ENCODE results near the gene ANKRD28. TPM values are rescaled to one million over a fixed set of nuclear protein-coding genes. Genes with fewer than 3 reads are reported as not detected.
"Not testable (repeated sequence)": the region's sequence is repeated elsewhere in the genome, so short reads cannot be mapped to it uniquely, and the experiment has no call there.

Gene ANKRD28
- total RNA-seq (2014; rRNA removed; shearing (Covaris generic)): 71.6 and 83.0 TPM in 2 replicates

DNA sequence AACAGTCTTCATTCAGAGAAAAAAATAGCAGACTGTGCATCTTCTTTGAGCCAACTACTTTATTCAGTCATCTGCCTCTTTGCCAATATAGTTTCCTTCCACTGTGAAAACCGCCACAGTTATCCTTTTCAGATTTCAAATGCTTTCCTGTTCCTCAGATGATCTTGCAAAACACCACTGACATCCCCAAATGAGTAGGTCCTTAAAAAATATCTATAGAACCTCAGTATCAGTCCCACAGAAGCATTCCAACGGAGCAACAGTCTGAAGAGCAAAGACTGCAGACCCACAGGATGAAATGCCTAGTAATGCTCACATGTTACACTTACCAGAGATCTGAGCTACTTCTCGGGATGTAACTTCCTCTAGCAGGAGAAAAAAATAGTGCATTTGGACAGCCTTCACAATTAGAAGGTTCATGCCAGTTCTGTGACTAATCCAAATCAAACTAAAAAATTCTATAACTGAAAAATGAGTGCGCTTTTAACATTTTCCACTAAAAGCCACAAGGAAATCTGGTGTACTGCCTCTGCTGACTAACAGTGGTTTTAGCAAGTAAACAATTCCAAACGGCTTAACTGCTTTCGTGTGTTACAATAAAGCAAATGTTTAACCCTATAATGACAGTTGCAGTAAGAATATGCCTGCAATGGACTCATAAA lies at the start of gene ANKRD28:
Gene ANKRD28, minus strand, starts transcription at position 338 of the 662 bp plus-strand sequence. CDS start 1,458 bp downstream, outside the sequence.
- DNase-seq (ENCODE audit: low read depth in 1 of 2, low spot score in 2 of 2): peak; percentile 55 to 91
- peak within 1 kb of the TSS; percentile 42 for H3K4me3 ChIP-seq
- H3K4me1 ChIP-seq (replicated peaks): peaks cover 27% of the 10 kb centered on the region
- H3K27ac ChIP-seq: peak within 1 kb of the TSS; percentile 96
- H3K9me3 ChIP-seq (replicated peaks): no peaks in the 10 kb centered on the region
- peaks cover 20% of the 10 kb centered on the region for H3K36me3 ChIP-seq
- H3K27me3 ChIP-seq (replicated peaks): no peaks in the 10 kb centered on the region

DNA sequence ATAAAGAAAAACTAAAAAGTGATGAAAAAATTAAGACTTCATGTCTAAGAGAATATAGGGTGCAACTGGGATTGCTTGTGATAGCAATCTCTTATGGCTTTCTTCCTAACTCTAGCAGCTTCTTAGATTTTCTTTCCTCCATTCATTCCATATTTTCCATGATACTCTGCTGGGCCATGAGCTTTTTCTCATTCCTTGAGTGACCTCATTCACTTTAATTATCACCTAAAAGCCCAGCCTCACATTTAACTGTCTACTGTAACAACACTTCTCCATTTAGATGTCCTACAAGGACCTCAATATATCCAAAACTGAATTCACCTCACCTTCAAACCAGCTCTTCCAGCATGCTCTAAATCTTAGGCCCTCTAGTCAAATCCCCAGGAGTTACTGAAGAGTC lies 49.5 kb upstream of the ANKRD28 start:
- H3K4me1 ChIP-seq (replicated peaks): no peaks in the 10 kb centered on the region
- H3K27ac ChIP-seq: no peak overlapping the region
- peaks cover 3% of the 10 kb centered on the region; the same call in 1 of the 2 replicates for H3K36me3 ChIP-seq
- H3K4me3 ChIP-seq: no peak overlapping the region
- H3K27me3 ChIP-seq (replicated peaks): no peaks in the 10 kb centered on the region
- DNase-seq (ENCODE audit: low read depth in 1 of 2, low spot score in 2 of 2): no peak
- no peaks in the 10 kb centered on the region for H3K9me3 ChIP-seq (replicated peaks)

DNA sequence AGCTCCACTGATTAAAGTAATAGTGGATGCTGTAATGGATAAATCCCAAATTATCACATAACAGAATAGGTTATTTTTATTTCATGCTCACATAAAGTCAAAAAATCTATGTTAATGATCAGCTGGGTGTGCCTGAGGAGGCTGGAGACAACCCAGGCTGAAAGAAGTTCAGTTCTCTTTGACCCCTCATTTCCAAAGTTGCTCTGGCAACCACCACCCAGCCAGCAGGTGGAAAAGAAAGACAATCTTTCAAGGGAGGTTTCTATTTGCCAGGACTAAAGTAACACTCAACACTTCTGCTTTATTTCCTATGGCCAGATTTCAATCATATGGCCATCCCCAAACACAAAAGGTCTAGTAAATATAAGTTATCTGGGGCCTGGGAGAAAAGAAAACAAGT lies 48.8 kb upstream of the ANKRD28 start:
- peaks cover under 1% of the 10 kb centered on the region; the same call in 1 of the 2 replicates for H3K36me3 ChIP-seq
- no peak overlapping the region for H3K4me3 ChIP-seq
- no peaks in the 10 kb centered on the region for H3K4me1 ChIP-seq (replicated peaks)
- H3K9me3 ChIP-seq (replicated peaks): no peaks in the 10 kb centered on the region
- no peak overlapping the region for H3K27ac ChIP-seq
- DNase-seq (ENCODE audit: low read depth in 1 of 2, low spot score in 2 of 2): no peak
- no peaks in the 10 kb centered on the region for H3K27me3 ChIP-seq (replicated peaks)

- no peak for DNase-seq (ENCODE audit: low read depth in 1 of 2, low spot score in 2 of 2)
- Histone ChIP-seq H3K36me3 (no peaks in the 10 kb centered on the region), H3K9me3 (replicated peaks) (no peaks in the 10 kb centered on the region), H3K4me3 (no peak overlapping the region), H3K4me1 (replicated peaks) (no peaks in the 10 kb centered on the region), H3K27me3 (replicated peaks) (no peaks in the 10 kb centered on the region), H3K27ac (no peak overlapping the region)
These were observed 47.7 kb upstream of the ANKRD28 start for GRCh38 chr3:15845475-15845874.

GRCh38 chr3:15844889-15845288 lies 47.1 kb upstream of the ANKRD28 start:
- H3K9me3 ChIP-seq (replicated peaks): no peaks in the 10 kb centered on the region
- no peaks in the 10 kb centered on the region for H3K36me3 ChIP-seq
- H3K4me1 ChIP-seq (replicated peaks): no peaks in the 10 kb centered on the region
- H3K27ac ChIP-seq: no peak overlapping the region
- no peak overlapping the region for H3K4me3 ChIP-seq
- H3K27me3 ChIP-seq (replicated peaks): no peaks in the 10 kb centered on the region
- DNase-seq (ENCODE audit: low read depth in 1 of 2, low spot score in 2 of 2): no peak

DNA sequence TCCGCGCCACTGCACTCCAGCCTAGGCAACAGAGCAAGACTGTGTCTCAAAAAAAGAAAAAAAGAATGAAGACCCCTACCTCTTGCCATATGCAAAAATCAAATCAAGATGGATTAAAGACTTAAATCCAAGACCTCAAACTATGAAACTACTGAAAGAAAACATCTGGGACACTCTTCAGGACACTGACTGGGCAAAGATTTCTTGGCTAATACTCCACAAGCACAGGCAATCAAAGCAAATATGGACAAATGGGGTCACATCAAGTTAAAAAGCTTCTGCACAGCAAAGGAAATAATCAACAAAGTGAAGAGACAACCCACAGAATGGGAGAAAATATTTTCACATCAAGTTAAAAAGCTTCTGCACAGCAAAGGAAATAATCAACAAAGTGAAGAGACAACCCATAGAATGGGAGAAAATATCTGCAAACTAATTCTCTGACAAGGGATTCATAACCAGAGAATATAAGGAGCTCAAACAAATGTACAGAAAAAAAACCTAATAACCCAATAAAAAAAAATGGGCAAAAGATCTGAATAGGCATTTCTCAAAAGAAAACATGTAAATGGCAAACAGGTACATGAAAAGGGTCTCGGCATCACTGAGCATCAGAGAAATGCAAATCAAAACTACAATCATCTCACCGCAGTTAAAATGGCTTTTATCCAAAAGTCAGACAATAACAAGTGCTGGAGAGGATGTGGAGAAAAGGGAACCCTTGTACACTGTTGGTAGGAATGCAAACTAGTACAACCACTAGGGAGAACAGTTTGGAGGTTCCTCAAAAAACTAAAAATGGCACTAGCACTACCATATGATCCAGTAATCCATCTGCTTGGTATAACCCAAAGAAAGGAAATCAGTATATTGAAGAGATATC lies 43.6 kb upstream of the ANKRD28 start:
- H3K27me3 ChIP-seq (replicated peaks); H3K4me3 ChIP-seq; H3K4me1 ChIP-seq (replicated peaks); H3K36me3 ChIP-seq; DNase-seq (ENCODE audit: low read depth in 1 of 2, low spot score in 2 of 2); H3K9me3 ChIP-seq (replicated peaks); H3K27ac ChIP-seq: not testable (repeated sequence)

- H3K27ac ChIP-seq: no peak overlapping the region
- H3K27me3 ChIP-seq (replicated peaks): no peaks in the 10 kb centered on the region
- no peaks in the 10 kb centered on the region for H3K9me3 ChIP-seq (replicated peaks)
- H3K4me3 ChIP-seq: no peak overlapping the region
- no peaks in the 10 kb centered on the region for H3K4me1 ChIP-seq (replicated peaks)
- no peak for DNase-seq (ENCODE audit: low read depth in 1 of 2, low spot score in 2 of 2)
- H3K36me3 ChIP-seq: no peaks in the 10 kb centered on the region
These were observed 41.8 kb upstream of the ANKRD28 start for GRCh38 chr3:15839568-15839967.

GRCh38 chr3:15831927-15832326 lies 34.1 kb upstream of the ANKRD28 start:
- Histone ChIP-seq H3K4me3 (no peak overlapping the region), H3K9me3 (replicated peaks) (no peaks in the 10 kb centered on the region), H3K27ac (no peak overlapping the region), H3K27me3 (replicated peaks) (no peaks in the 10 kb centered on the region), H3K36me3 (no peaks in the 10 kb centered on the region), H3K4me1 (replicated peaks) (0 out of 2 replicates have a peak, but pooled peaks cover 3% of the 10 kb centered on the region)
- DNase-seq (ENCODE audit: low read depth in 1 of 2, low spot score in 2 of 2): no peak

GRCh38 chr3:15825016-15825415 lies 27.2 kb upstream of the ANKRD28 start:
- DNase-seq (ENCODE audit: low read depth in 1 of 2, low spot score in 2 of 2): no peak
- Histone ChIP-seq H3K36me3 (no peaks in the 10 kb centered on the region), H3K9me3 (replicated peaks) (no peaks in the 10 kb centered on the region), H3K27ac (no peak overlapping the region), H3K4me1 (replicated peaks) (no peaks in the 10 kb centered on the region), H3K27me3 (replicated peaks) (no peaks in the 10 kb centered on the region), H3K4me3 (no peak overlapping the region)

- no peaks in the 10 kb centered on the region for H3K36me3 ChIP-seq
- H3K4me1 ChIP-seq (replicated peaks): no peaks in the 10 kb centered on the region
- no peak overlapping the region for H3K27ac ChIP-seq
- no peaks in the 10 kb centered on the region for H3K27me3 ChIP-seq (replicated peaks)
- DNase-seq (ENCODE audit: low read depth in 1 of 2, low spot score in 2 of 2): no peak
- H3K4me3 ChIP-seq: no peak overlapping the region
- no peaks in the 10 kb centered on the region for H3K9me3 ChIP-seq (replicated peaks)
These were observed 25.3 kb upstream of the ANKRD28 start for GRCh38 chr3:15823092-15823491.

- Histone ChIP-seq H3K36me3 (no peaks in the 10 kb centered on the region), H3K4me3 (no peak overlapping the region), H3K9me3 (replicated peaks) (no peaks in the 10 kb centered on the region), H3K27me3 (replicated peaks) (no peaks in the 10 kb centered on the region), H3K27ac (no peak overlapping the region), H3K4me1 (replicated peaks) (no peaks in the 10 kb centered on the region)
- DNase-seq (ENCODE audit: low read depth in 1 of 2, low spot score in 2 of 2): no peak
These were observed 24.5 kb upstream of the ANKRD28 start for GRCh38 chr3:15822281-15822680.

DNA sequence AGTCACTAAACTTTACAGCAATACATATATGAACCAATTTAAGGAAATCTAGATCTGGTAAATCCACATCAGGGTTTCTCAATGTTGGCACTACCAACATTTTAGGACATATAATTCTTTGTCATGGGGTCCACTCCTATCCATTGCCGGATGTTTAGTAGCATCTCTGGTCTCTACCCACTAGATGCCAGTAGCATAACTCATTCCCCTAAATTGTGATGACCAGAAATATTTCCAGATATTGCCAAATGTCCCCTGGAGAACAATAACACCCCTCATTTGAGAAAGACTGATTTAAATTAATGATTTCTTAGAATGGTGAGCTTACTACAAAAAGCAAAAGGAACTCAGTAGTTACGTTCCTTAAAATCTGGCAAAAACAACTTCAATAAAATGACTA lies 23.1 kb upstream of the ANKRD28 start:
- no peaks in the 10 kb centered on the region for H3K4me1 ChIP-seq (replicated peaks)
- no peak for DNase-seq (ENCODE audit: low read depth in 1 of 2, low spot score in 2 of 2)
- H3K4me3 ChIP-seq: no peak overlapping the region

GRCh38 chr3:15819576-15819975 lies 21.8 kb upstream of the ANKRD28 start:
- no peak overlapping the region for H3K4me3 ChIP-seq
- H3K27me3 ChIP-seq (replicated peaks): no peaks in the 10 kb centered on the region
- no peaks in the 10 kb centered on the region for H3K4me1 ChIP-seq (replicated peaks)
- H3K9me3 ChIP-seq (replicated peaks): no peaks in the 10 kb centered on the region
- no peak for DNase-seq (ENCODE audit: low read depth in 1 of 2, low spot score in 2 of 2)
- no peak overlapping the region for H3K27ac ChIP-seq
- H3K36me3 ChIP-seq: no peaks in the 10 kb centered on the region

More for the DNA sequence above, 23.1 kb upstream of the ANKRD28 start:
- H3K36me3 ChIP-seq: no peaks in the 10 kb centered on the region
- no peaks in the 10 kb centered on the region for H3K9me3 ChIP-seq (replicated peaks)
- no peaks in the 10 kb centered on the region for H3K27me3 ChIP-seq (replicated peaks)
- no peak overlapping the region for H3K27ac ChIP-seq

- H3K36me3 ChIP-seq: no peaks in the 10 kb centered on the region
- no peaks in the 10 kb centered on the region for H3K9me3 ChIP-seq (replicated peaks)
- no peaks in the 10 kb centered on the region for H3K4me1 ChIP-seq (replicated peaks)
- H3K27me3 ChIP-seq (replicated peaks): no peaks in the 10 kb centered on the region
- no peak overlapping the region for H3K27ac ChIP-seq
- no peak for DNase-seq (ENCODE audit: low read depth in 1 of 2, low spot score in 2 of 2)
- H3K4me3 ChIP-seq: no peak overlapping the region
These were observed 21.3 kb upstream of the ANKRD28 start for GRCh38 chr3:15819043-15819442.
